ENCODE results near the gene SCUBE1.

DNA sequence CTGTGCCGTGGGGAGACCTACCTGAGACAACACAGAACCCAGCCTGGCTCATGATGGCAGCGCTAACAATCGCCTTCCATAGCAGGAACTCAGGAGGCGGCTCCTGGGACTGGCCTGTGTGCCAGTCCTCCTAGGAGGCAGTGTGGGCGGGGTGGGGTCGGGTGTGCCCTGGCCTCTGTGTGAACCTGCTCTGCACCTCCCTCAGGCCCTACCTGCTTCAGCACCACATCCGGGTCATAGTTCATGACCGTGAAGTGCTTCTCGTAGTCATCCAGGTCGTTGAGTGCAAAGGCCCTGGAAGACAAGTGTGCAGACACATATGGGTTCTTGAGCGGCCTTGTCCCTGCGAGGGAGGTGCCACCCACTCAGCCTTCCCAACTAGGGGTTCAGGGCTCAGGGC is 171.6 kb downstream of the SCUBE1 start:
- TF ChIP-seq ZNF274 (IDR thresholded peaks at IDR 0.05; ENCODE audit: low read depth, low read length) = no peak
- TF ChIP-seq YY1 (IDR thresholded peaks at IDR 0.05; ENCODE audit: insufficient read depth, insufficient read length) = no peak
- no peak for TF ChIP-seq SUZ12 (IDR thresholded peaks at IDR 0.05; ENCODE audit: extremely low read depth, insufficient read depth, insufficient read length)
